GM18519 (cell line): ENCODE data around the gene DMRT1.
"Not testable (repeated sequence)": the region's sequence is repeated elsewhere in the genome, so short reads cannot be mapped to it uniquely, and the experiment has no call there.

ENCODE experiments used
- ATAC-seq: cut with Tn5 transposase; IDR thresholded peaks from one replicate; pipeline ENCODE4 v1.9.1; 2021; ENCODE audit warnings: mild to moderate bottlenecking, moderate library complexity; ENCODE audit not compliant: unreplicated experiment, low FRiP score

The DMRT1 gene

DNA sequence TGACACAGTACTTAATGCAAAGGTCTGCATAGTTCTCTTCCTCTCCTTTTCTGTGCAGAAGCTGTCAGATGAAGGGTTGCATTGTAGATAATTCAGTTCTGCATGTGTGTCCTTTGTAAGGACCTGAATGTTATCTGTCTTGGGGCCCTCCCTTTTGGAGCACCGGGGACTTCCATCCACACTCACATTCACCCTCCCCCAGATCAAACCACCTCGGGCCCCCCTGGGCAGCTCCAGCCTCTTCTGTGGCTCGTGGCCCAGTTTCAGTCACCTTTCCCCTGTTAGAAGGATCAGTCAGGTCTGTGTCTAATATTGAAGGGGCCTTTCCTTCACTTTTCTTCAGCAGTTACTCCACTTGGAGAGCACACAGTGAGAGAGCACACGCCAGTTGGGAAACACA is 11.0 kb downstream of the DMRT1 start:
- ATAC-seq: no peak

DNA sequence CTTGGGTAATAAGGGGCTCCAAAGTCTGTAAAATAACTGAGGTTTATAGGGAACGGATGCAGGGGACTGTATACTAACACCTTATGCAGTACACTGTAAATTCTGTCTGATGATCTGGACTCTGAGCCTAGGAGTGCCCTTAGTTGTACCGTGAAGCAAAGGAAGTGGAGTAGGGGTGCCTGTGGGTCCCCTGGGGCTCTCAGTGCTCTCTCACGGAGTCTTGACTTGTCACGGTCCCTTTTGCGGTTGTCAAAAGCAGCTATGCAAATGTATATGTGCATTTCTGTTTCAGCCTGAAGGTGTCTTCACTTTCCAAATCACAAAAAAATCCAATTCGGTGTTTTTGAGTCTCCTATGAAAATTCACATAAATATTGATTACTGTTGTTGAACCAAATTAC is 17.8 kb downstream of the DMRT1 start:
- peak; percentile 99 for ATAC-seq

DNA sequence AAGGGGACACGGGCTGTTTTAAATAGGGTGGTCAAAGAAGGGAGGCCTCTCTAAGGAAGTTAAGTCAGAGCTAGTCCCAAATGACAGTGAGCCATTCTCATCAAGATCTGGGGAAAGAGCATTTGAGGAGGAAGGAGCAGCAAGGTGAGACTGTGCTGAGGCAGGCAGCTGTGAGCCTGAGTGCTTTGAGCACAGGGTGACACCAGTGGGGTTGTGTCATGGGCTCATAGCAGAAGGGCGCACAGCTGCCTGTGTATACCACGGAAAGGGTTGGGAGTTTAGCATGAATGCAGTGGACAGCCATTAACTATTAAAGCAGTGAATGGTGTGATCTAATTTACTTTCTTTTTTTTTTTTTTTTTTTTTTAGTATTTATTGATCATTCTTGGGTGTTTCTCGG is 19.2 kb downstream of the DMRT1 start:
- ATAC-seq: no peak

DNA sequence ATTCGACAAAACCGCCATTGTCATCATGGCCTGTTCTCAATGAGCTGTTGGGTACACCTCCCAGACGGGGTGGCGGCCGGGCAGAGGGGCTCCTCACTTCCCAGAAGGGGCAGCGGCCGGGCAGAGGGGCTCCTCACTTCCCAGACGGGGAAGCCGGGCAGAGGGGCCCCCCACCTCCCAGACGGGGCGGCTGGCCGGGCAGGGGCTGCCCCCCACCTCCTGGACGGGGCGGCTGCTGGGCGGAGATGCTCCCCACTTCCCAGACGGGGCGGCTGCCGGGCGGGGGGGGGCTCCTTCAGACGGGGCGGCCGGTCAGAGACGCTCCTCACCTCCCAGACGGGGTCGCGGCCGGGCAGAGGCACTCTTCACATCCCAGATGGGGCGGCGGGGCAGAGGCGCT is 20.0 kb downstream of the DMRT1 start:
- ATAC-seq: not testable (repeated sequence)

DNA sequence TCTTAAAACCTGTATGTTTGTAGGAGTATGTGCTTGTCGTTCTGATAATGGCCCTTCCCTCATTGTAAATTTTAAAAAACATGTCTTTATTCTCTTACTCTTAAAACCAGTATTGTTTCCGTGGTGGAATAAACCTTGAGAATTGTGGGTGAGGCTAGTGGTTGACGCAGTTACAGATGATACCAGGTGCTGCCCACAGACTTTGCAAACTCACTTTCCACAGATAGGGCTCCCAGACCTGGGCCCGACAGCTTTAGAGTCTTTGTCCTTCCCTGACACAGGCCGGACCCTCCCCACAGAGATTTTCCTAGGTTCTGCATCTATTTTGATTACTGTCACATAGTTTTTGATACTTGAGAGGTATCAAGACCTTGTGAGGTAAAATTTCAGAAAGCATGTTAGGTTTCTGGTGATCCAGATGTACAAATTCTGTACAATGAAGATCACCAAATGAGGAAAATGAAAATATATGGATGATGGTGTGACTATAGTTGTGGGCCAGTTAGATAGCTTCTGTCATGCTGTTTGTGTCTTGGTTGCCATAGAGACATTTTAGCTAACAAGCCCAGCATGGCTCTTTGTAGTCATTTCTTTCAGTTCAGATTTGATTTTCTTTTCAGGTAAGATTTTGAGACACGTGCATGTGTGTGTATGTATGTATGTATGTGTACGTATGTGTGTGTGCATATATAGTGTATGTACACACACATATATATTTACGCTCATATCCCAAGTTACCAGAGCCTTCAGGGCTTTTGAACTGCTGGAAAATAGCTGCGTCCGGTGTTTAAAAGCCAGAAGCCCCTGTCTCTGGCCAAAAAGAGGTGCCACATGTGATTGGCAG is 33.8 kb downstream of the DMRT1 start:
- ATAC-seq: no peak

DNA sequence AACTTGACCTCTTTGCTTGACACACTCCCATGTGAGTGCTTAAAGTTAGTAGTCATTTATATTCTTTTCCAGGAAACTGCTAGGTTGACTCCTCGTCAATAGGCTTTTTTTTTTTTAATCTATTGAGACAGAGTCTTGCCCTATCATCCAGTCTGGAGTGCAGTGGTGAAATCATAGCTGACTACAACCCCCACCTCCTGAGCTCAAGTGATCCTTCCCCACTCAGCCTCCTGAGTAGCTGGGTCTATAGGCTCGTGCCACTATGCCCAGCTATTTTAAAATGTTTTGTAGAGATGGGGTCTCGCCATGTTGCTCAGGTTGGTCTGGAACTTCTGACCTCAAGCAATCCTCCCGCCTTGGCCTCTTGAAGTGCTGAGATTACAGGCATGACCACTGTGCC is 34.9 kb downstream of the DMRT1 start:
- ATAC-seq: no peak

DNA sequence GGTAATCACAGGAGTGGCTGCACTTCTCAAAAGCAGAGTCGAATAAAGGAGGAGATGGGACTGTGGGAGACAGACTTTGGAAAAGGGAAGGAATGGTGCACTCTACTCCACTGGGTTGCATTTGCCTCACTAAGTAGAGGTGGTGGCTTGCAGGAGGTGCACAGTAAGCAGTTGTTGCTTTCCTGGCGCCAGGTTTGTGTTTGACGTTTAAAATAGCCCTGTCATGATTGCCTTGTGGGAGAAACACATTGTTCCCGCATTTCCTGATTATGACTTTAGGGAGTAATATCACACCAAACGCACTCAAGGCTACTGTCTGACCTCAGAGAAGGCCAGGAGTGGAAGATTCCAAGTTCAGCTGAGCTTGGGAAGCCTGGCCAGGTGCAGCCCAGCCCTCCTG is 36.7 kb downstream of the DMRT1 start:
- no peak for ATAC-seq

DNA sequence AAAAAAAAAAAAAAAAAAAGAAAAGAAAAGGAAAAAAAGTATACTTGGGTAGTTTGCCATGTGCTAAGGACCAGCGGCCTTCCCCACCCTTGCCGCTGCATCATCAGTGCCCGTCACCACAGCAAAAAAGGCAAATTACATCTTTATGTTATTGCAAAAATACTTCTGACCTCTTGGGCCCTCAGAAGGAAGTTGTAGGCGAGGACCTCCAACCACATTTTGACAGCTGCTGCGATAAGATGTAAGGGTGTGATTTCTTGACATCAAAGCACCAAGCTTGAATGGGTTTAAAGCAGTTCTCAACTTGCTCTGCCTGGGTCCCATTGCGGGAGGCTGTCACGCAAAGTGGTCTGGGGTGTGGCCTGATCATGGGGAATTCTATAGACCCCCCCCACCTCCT is 39.2 kb downstream of the DMRT1 start:
- no peak for ATAC-seq

DNA sequence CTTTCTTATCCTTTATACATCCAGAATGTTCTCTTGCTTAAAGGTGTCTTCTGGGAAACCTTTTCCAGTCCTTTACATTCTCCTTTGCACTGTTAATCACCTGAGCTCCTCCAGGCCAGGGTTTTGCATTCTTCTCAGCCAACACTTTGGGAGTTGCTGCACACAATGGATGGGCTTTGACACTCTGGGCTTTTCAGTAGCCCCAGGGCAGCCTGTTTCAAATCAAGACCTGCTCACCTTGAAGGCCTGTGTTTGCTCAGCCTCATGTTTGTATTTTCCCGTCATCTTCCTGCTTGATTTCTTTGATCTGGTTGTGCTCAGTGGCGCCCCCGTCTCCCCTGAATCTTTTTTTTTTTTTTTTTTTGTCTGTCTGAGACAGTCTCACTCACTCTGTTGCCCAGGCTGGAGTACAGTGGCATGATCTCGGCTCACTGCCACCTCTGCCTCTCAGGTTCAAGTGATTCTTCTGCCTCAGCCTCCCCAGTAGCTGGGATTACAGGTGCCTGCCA is 41.0 kb downstream of the DMRT1 start:
- no peak for ATAC-seq

DNA sequence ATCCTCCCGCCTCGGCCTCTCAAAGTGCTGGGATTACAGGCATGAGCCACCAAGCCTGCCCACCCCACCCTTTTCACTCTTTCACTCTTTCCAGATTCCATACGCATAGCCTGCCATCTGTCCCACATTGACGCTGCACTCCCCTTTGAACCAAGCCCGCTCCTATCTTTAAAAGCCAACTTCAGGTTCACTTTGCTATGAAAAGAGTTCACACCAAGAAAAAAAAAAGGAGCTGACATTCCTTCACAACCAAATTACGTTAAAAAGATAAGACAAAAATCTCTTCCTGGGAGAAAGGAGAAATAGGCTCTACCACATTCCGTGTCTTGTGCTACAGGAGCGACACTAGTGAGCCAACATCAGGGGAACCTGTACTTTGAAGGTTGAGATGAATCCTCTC is 41.5 kb downstream of the DMRT1 start:
- no peak for ATAC-seq

DNA sequence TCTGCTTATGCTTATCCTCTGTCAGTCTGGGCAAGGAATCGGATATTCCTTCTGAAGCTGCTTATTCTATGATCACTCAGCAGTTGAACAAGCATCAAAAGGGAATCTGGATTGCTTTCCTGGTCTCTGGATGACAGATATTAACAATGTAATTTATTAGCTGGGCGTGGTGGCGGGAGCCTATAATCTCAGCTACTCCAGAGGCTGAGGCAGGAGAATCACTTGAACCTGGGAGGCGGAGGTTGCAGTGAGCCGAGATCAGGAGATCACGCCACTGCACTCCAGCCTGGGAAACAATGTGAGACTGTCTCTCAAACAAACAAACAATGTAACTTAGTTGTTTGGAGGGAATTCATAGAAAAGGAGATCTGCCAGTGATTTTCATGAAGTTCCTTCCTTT is 45.4 kb downstream of the DMRT1 start:
- ATAC-seq: no peak

DNA sequence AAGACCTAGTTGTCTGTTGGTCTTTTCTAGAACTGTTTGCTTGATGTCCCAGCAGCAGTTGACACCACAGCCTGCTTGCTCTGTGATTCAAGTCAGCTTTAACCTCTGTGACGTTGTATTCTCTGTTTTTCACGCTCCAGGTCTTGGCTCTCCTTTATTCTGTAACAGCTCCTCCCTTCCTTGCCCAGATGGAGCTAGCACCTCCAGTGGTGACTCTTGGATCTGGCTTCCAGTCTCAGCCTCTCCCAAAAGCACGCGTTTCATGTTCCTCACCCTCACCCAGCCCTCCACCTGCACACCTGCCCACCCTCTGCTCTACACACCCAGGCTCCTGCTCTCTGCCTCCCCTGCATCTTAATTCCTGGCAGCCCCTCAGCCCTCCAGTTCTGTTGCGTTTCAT is 50.6 kb downstream of the DMRT1 start:
- ATAC-seq: no peak

DNA sequence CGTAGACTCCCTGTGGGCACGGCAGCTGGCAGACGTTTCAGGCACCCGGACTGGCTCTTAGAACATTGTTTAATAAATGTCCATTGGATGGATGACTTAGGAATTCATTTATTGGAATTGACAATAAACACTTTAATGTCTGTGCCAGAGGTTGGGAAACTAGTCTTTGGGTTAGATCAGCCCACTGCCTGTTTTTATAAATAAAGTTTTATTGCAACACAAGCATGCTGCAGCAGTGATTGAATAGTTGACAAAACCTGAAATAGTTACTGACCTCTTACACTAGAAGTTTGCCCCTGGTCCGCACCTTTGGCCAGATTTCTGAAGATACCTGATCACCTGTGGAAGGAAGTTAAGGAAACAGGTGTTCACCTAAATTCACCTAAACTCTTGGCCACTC is 51.6 kb downstream of the DMRT1 start:
- no peak for ATAC-seq

DNA sequence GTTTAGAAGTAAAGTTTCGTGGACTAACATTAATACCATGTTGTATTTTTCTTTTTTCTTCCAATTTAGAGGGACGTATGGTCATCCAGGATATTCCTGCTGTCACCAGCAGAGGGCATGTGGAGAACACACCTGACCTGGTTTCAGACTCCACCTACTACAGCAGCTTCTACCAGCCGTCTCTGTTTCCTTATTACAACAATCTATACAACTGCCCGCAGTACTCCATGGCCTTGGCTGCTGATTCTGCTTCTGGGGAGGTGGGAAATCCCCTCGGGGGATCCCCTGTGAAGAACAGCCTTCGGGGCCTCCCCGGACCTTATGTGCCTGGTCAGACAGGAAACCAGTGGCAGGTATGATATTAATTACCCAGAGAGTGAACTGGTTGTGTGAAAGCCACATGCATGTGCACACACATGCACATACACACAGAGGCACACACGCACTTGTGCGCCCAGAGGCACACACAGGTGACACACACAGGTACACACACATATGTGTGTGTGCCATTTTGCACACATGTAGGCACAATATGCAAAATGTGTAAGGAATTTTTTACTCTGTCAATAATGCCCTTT is 52.4 kb downstream of the DMRT1 start:
- ATAC-seq: peak; percentile 97

DNA sequence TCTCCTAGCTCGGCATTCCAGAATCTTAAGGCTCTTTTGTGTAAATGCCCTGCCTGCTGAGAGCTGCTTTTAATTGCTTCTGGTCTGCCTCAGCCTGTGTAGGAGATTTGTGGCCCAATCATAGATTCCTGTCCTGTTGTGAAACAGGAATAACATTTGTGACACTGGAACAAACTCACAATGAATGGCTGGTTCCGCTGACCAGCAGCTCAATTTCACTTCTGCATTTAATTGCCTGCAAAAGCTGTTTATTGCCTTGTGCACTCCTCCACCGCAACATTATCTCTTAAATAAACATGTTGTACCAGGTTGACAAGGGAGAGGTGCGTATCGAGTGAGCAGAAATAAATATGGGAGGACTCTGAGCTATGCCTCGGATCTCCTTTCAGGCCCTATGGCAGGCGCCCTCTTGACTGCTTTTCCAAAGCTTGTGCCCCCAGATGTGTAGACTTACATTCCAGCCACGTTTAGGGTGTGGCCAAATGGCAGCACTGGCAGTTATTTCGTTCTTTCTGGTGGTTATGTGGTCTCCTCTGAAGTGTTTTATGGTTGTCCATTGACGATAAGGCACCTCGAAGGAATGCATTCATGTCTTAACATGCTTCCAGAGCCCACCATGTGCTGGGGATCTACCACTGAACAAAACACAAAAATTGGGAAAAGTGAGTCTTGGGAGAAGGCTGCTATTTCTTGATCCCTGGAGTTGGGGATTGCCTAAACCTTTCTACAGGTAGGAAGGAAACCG is 58.1 kb downstream of the DMRT1 start:
- ATAC-seq: peak; percentile 49

DNA sequence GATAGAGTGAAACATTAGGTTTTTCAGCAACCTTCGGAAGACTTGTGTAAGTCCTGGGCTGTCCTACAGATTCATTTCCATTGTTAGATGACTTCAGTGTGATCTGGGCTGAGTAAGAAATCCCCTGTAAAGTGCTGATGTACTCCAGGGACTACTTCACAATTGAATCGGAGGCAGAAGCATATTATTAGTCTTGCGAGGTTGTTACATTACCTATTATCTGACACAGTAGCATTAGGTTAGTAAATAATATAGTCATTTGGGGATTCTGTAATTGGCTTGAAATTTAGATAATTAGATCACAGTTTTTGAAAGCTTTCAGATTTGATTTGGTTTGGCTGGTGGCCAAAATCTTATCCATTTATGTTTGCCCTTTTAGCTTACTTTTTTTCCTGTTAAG is 62.4 kb downstream of the DMRT1 start:
- ATAC-seq: no peak

DNA sequence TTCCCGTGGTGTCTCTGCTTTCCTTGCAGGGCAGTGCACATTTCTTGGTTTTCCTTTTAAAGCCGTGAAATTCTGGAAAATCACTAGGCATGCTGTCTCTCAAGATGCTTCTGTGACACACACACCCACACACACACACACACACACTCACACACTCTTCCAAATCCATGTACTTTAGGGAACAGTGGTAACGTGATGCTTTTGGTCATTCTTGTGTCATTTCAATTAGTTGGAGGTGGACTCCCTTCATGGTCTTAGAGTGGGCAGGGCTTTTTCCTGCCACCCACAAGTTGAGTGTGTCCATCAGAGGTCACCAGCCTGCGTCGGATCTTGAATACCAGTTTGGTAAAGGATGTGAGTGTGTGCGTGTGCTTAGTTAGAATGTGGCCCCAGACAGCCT is 64.4 kb downstream of the DMRT1 start:
- ATAC-seq: no peak

DNA sequence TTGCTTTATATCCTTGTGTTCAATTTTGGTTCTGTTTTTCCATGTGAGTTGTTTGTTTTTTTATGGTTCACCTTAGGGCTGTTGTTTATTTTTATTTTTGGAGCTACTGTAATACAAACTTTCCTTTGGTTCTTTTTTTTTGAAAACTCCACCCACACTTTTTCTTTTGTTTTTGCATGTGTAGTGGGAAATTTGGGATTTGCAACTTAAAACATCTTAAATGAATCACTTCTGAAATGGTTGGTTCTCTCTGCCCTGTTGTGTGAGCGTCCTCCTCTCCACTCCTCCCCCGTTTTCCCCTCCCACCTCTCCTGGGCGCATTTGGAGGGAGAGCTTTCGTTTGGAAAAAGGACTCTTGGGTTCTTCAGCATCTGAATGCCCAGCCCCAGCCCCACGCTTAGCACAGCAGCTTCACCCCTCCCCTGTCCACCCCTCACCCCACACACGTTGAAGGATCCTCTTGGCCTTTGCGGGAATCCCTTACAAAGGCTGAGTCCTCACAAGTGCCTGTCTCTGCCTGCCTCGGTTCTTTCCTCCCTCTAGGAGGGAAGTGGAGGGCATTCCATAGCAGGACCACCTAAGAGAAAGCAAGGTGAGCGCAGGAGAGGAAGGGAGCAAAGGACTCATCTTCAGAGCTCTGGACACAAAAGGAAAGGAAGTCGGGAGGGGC is 67.2 kb downstream of the DMRT1 start:
- ATAC-seq: no peak

DNA sequence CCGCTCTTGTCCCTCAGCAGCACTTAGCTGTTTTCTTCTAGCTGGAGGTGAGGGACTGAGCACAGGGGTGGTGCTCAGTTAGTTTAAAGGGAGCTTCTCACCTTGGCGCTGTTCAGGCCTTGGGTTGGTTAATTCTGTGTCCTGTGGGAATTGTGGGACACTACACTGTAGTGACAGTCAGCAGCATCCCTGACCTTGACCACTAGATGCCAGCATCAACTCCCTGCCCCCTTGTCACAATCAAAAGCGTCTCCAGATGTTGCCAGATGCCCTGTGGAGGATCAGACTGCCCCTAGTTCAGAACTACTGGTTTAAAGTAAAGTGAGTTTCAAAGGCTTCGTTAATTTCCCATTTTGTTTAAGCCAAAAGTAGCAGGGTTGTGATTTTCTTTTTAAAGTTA is 69.5 kb downstream of the DMRT1 start:
- no peak for ATAC-seq

DNA sequence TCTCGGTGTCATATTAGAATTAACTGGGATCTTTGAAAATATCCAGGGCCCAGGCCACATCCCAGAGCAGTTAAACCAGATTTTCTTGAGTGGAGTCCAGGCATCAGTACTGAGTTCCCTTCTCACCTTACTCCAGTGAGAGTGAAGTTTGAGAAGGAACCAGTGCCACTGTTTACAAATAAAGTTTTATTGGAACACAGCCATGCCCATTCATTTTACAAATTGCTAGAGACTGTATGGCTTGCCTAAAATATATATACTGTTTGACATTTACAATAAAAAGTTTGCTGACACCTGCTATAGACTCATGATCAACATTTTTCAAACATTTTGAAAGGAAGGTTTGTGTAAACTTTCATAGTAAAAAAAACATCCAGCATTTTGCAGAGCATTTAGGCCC is 71.3 kb downstream of the DMRT1 start:
- no peak for ATAC-seq

DNA sequence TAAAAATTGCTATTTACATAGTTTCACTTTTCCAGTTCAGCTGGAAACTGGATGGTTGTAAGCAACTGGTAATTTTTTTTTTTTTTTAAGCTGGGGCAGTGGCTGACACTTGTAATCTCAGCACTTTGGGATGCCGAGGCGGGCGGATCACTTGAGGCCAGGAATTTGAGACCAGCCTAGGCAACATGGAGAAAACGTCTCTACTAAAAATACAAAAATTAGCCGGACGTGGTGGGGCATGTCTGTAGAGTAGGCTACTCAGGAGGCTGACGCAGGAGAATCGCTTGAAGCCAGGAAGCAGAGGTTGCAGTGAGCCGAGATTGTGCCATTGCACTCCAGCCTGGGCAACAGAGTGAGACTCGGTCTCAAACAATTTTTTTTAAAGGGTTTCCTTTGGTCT is 72.0 kb downstream of the DMRT1 start:
- ATAC-seq: not testable (repeated sequence)
